Mucosa of descending colon (tissue), 3 donors: ENCODE results near the gene PUM1. TPM values are rescaled to one million over a fixed set of nuclear protein-coding genes. Genes with fewer than 3 reads are reported as not detected.
A peak's percentile ranks its signal among the peaks of the same experiment; 100 is the strongest.

Source experiments
- ATAC-seq: fragments of 200-7000 bp; cut with Tn5 transposase; one replicate; pipeline ENCODE4 v1.9.1; 2020; ENCODE audit warnings: mild to moderate bottlenecking, moderate library complexity
- DNase-seq, 3 donors: peaks; one replicate each; pipeline ENCODE4 v3.0.0-alpha.2; 2020
- H3K36me3 ChIP-seq: fragments of 200-600 bp; one replicate; pipeline ENCODE4 v1.8.0; 2021; ENCODE audit warnings: low read depth, mild to moderate bottlenecking
- H3K4me1 ChIP-seq: fragments of 200-600 bp; one replicate; pipeline ENCODE4 v1.8.0; 2021; ENCODE audit warnings: low read depth, mild to moderate bottlenecking
- H3K4me3 ChIP-seq: fragments of 200-600 bp; one replicate; pipeline ENCODE4 v1.8.0; 2021; ENCODE audit warnings: mild to moderate bottlenecking
- H3K9me3 ChIP-seq: fragments of 200-600 bp; one replicate; pipeline ENCODE4 v1.8.0; 2021; ENCODE audit warnings: mild to moderate bottlenecking
- CTCF ChIP-seq: fragments of 200-600 bp; IDR thresholded peaks from one replicate; pipeline ENCODE4 v1.8.0; 2022; ENCODE audit warnings: antibody characterized with exemption, mild to moderate bottlenecking
- intact Hi-C, 2 donors: fragments of 100-400 bp; cut with DNase I in 1 of 2; cut with micrococcal nuclease in 1 of 2; formaldehyde crosslinking; loops; one replicate each; pipeline versions ENCODE4 v1.11.0 to v1.11.1; 2022; cut with DNase I, micrococcal nuclease
- total RNA-seq, 3 donors: library from RNA; stranded (reverse); fragmentation: NEBNext Ultra II Directional in 2 of 3; extraction: Animal tissue kit (Norgen Biotek cat#: 25700) in 2 of 3; gene quantifications; one replicate each; pipeline versions ENCODE4 v1.2.1 to v1.2.4, GENCODE V29; 2021 to 2023
- donor health status: DM: no; HTN: no; CAD: no; lungs with moderate emphysema.
- donor health status: DM: no; HTN: no; CAD: no.
- donor health status: DM: no; HTN: yes; CAD: no.

The PUM1 gene
- total RNA-seq, 3 donors from 2014 or later, result 116 to 135 (median 127) TPM

- intact Hi-C loops, result no loop called here
- Histone ChIP-seq H3K4me3 (no peak overlapping the region), H3K9me3 (no peaks in the 10 kb centered on the region), H3K4me1 (peaks cover 38% of the 10 kb centered on the region), H3K36me3 (no peaks in the 10 kb centered on the region)
- ATAC-seq, result no peak
- DNase-seq, result no peak
- TF ChIP-seq CTCF, result no peak
Measured at GRCh38 chr1:31016868-31017267, 48.6 kb downstream of the PUM1 start.

- Histone ChIP-seq H3K4me1 (peaks cover 34% of the 10 kb centered on the region), H3K4me3 (no peak overlapping the region), H3K9me3 (no peaks in the 10 kb centered on the region), H3K36me3 (no peaks in the 10 kb centered on the region)
- TF ChIP-seq CTCF, result no peak
- DNase-seq, result no peak
- ATAC-seq, result peak; percentile 23
- intact Hi-C loops, result no loop called here
Measured at GRCh38 chr1:31013187-31013864, 52.2 kb downstream of the PUM1 start.

- intact Hi-C loops, result no loop called here
- TF ChIP-seq CTCF, result no peak
- H3K9me3 ChIP-seq, result no peaks in the 10 kb centered on the region
- DNase-seq, result no peak
- H3K4me3 ChIP-seq, result no peak overlapping the region
- no peaks in the 10 kb centered on the region for H3K36me3 ChIP-seq
- ATAC-seq, result no peak
- peaks cover 34% of the 10 kb centered on the region for H3K4me1 ChIP-seq
Measured at GRCh38 chr1:31012210-31012924, 53.1 kb downstream of the PUM1 start.

- H3K4me1 ChIP-seq, result peaks cover 34% of the 10 kb centered on the region
- no peak overlapping the region for H3K4me3 ChIP-seq
- H3K9me3 ChIP-seq, result no peaks in the 10 kb centered on the region
- intact Hi-C loops, result no loop called here
- TF ChIP-seq CTCF, result no peak
- no peak for ATAC-seq
- no peak for DNase-seq
- no peaks in the 10 kb centered on the region for H3K36me3 ChIP-seq
Measured at GRCh38 chr1:31011719-31012118, 53.8 kb downstream of the PUM1 start.

GRCh38 chr1:31010086-31010989 lies 55.2 kb downstream of the PUM1 start:
- peaks cover 34% of the 10 kb centered on the region for H3K4me1 ChIP-seq
- ATAC-seq, result peak; percentile 70

More at GRCh38 chr1:31010086-31010989, 55.2 kb downstream of the PUM1 start:
- no peak for TF ChIP-seq CTCF
- no peak for DNase-seq
- H3K9me3 ChIP-seq, result no peaks in the 10 kb centered on the region
- H3K36me3 ChIP-seq, result no peaks in the 10 kb centered on the region
- intact Hi-C loops, result no loop called here
- no peak overlapping the region for H3K4me3 ChIP-seq
